HL-60/S4 (cell line): ENCODE measurements around the gene ANKRD23.

ENCODE experiments used
- in situ Hi-C: fragments of 300-500 bp; cut with MboI; formaldehyde crosslinking; loops from 2 replicates; pipeline ENCODE4 v1.14.3; 2022; ENCODE audit warnings: low sequenced_read_pairs

ANKRD23 gene

GRCh38 chr2:96839875-96840850, 3.7 kb downstream of the ANKRD23 start:
- in situ Hi-C loops, result no loop called here

GRCh38 chr2:96839293-96839874, 4.4 kb downstream of the ANKRD23 start:
- in situ Hi-C loops, result no loop called here

- in situ Hi-C loops, result no loop called here
Measured at GRCh38 chr2:96838345-96839292, 5.2 kb downstream of the ANKRD23 start.

GRCh38 chr2:96837575-96837974, 6.2 kb downstream of the ANKRD23 start:
- in situ Hi-C loops, result no loop called here

- in situ Hi-C loops, result no loop called here
Measured at GRCh38 chr2:96835830-96836229, 8.0 kb downstream of the ANKRD23 start.

- in situ Hi-C loops, result no loop called here
Measured at GRCh38 chr2:96832754-96833507, 10.9 kb downstream of the ANKRD23 start.

GRCh38 chr2:96832408-96832753, 11.4 kb downstream of the ANKRD23 start:
- in situ Hi-C loops, result no loop called here

GRCh38 chr2:96831679-96832078, 12.1 kb downstream of the ANKRD23 start:
- in situ Hi-C loops, result no loop called here

GRCh38 chr2:96830044-96830562, 13.7 kb downstream of the ANKRD23 start:
- in situ Hi-C loops, result no loop called here

- in situ Hi-C loops, result no loop called here
Measured at GRCh38 chr2:96828874-96829273, 14.9 kb downstream of the ANKRD23 start.

- in situ Hi-C loops, result no loop called here
Measured at GRCh38 chr2:96828436-96828835, 15.4 kb downstream of the ANKRD23 start.

GRCh38 chr2:96826546-96827278, 17.1 kb downstream of the ANKRD23 start:
- in situ Hi-C loops, result no loop called here

GRCh38 chr2:96825057-96825456, 18.8 kb downstream of the ANKRD23 start:
- in situ Hi-C loops, result no loop called here

- in situ Hi-C loops, result no loop called here
Measured at GRCh38 chr2:96824079-96824870, 19.5 kb downstream of the ANKRD23 start.

GRCh38 chr2:96823198-96823597, 20.6 kb downstream of the ANKRD23 start:
- in situ Hi-C loops, result no loop called here

GRCh38 chr2:96822786-96823185, 21.0 kb downstream of the ANKRD23 start:
- in situ Hi-C loops, result no loop called here

GRCh38 chr2:96821113-96821675, 22.6 kb downstream of the ANKRD23 start:
- in situ Hi-C loops, result no loop called here

- in situ Hi-C loops, result no loop called here
Measured at GRCh38 chr2:96819876-96820511, 23.8 kb downstream of the ANKRD23 start.
